Activated CD4-positive, alpha-beta T cell treated with anti-CD3 and anti-CD28 coated beads, Interleukin-2, amount 10 ng/mL, durations not matched to agents 24 days and 14 days (primary cell): ENCODE results near the gene NRG3. TPM values are rescaled to one million over a fixed set of nuclear protein-coding genes. Genes with fewer than 3 reads are reported as not detected.
"Not testable (repeated sequence)": the region's sequence is repeated elsewhere in the genome, so short reads cannot be mapped to it uniquely, and the experiment has no call there.

ENCODE experiments used
- DNase-seq: peaks from one replicate; pipeline ENCODE4 v3.0.0; 2022
- H3K27ac Mint-ChIP-seq: one replicate; pipeline ENCODE4 v1.8.0; 2022; ENCODE audit warnings: mild to moderate bottlenecking, mixed read lengths
- H3K27me3 Mint-ChIP-seq: one replicate; pipeline ENCODE4 v1.8.0; 2022; ENCODE audit warnings: mixed read lengths
- H3K36me3 Mint-ChIP-seq: one replicate; pipeline ENCODE4 v1.8.0; 2022; ENCODE audit warnings: low read depth, mild to moderate bottlenecking, mixed read lengths
- H3K4me1 Mint-ChIP-seq: one replicate; pipeline ENCODE4 v1.8.0; 2021; ENCODE audit warnings: mixed read lengths
- H3K4me3 Mint-ChIP-seq: one replicate; pipeline ENCODE4 v1.8.0; 2022; ENCODE audit warnings: mild to moderate bottlenecking, moderate library complexity, mixed read lengths
- H3K9me3 Mint-ChIP-seq: one replicate; pipeline ENCODE4 v1.8.0; 2021; ENCODE audit warnings: mixed read lengths
- intact Hi-C: fragments of 100-400 bp; cut with micrococcal nuclease; formaldehyde crosslinking; loops from one replicate; pipeline ENCODE4 v1.15.1; 2023
- total RNA-seq: library from RNA; stranded (reverse); gene quantifications from 2 replicates; pipeline ENCODE4 v1.2.3, GENCODE V29; 2022

Gene NRG3
- total RNA-seq, 1 donor from 2014 or later: not detected

- H3K9me3 Mint-ChIP-seq: peaks cover 4% of the 10 kb centered on the region
Observed at GRCh38 chr10:82934947-82935346, 1060.0 kb downstream of the NRG3 start.

GRCh38 chr10:82938331-82938730, 1063.3 kb downstream of the NRG3 start:
- no peak for DNase-seq
- no peaks in the 10 kb centered on the region for H3K27me3 Mint-ChIP-seq
- peaks cover 2% of the 10 kb centered on the region for H3K9me3 Mint-ChIP-seq
- H3K36me3 Mint-ChIP-seq: no peaks in the 10 kb centered on the region
- no peaks in the 10 kb centered on the region for H3K4me1 Mint-ChIP-seq
- intact Hi-C loops: no loop called here
- no peak overlapping the region for H3K4me3 Mint-ChIP-seq
- no peak overlapping the region for H3K27ac Mint-ChIP-seq

More at GRCh38 chr10:82934947-82935346, 1060.0 kb downstream of the NRG3 start:
- intact Hi-C loops: no loop called here
- H3K4me3 Mint-ChIP-seq: no peak overlapping the region
- H3K27me3 Mint-ChIP-seq: no peaks in the 10 kb centered on the region
- no peaks in the 10 kb centered on the region for H3K36me3 Mint-ChIP-seq
- no peaks in the 10 kb centered on the region for H3K4me1 Mint-ChIP-seq
- no peak overlapping the region for H3K27ac Mint-ChIP-seq
- DNase-seq: no peak

- H3K36me3 Mint-ChIP-seq: no peaks in the 10 kb centered on the region
- no peak overlapping the region for H3K27ac Mint-ChIP-seq
- no peak for DNase-seq
- intact Hi-C loops: no loop called here
- no peaks in the 10 kb centered on the region for H3K27me3 Mint-ChIP-seq
- no peak overlapping the region for H3K4me3 Mint-ChIP-seq
- no peaks in the 10 kb centered on the region for H3K9me3 Mint-ChIP-seq
- H3K4me1 Mint-ChIP-seq: no peaks in the 10 kb centered on the region
Observed at GRCh38 chr10:82942286-82943099, 1067.5 kb downstream of the NRG3 start.

GRCh38 chr10:82943142-82943541, 1068.1 kb downstream of the NRG3 start:
- Mint-ChIP-seq H3K9me3 (no peaks in the 10 kb centered on the region), H3K36me3 (no peaks in the 10 kb centered on the region), H3K27ac (no peak overlapping the region), H3K4me3 (no peak overlapping the region), H3K4me1 (no peaks in the 10 kb centered on the region), H3K27me3 (no peaks in the 10 kb centered on the region)
- intact Hi-C loops: no loop called here
- DNase-seq: no peak

- H3K27ac Mint-ChIP-seq: no peak overlapping the region
- no peak overlapping the region for H3K4me3 Mint-ChIP-seq
- H3K9me3 Mint-ChIP-seq: peaks cover 7% of the 10 kb centered on the region
- H3K36me3 Mint-ChIP-seq: no peaks in the 10 kb centered on the region
- no peaks in the 10 kb centered on the region for H3K4me1 Mint-ChIP-seq
- intact Hi-C loops: no loop called here
- no peaks in the 10 kb centered on the region for H3K27me3 Mint-ChIP-seq
- no peak for DNase-seq
Observed at GRCh38 chr10:82949816-82950575, 1075.0 kb downstream of the NRG3 start.

GRCh38 chr10:82953331-82953730, 1078.3 kb downstream of the NRG3 start:
- Mint-ChIP-seq H3K27me3 (no peaks in the 10 kb centered on the region), H3K4me3 (no peak overlapping the region), H3K36me3 (no peaks in the 10 kb centered on the region), H3K27ac (no peak overlapping the region), H3K4me1 (no peaks in the 10 kb centered on the region), H3K9me3 (peaks cover 7% of the 10 kb centered on the region)
- DNase-seq: no peak
- intact Hi-C loops: no loop called here

- Mint-ChIP-seq H3K36me3 (no peaks in the 10 kb centered on the region), H3K27me3 (no peaks in the 10 kb centered on the region), H3K4me3 (no peak overlapping the region), H3K9me3 (peaks cover 7% of the 10 kb centered on the region), H3K4me1 (no peaks in the 10 kb centered on the region), H3K27ac (no peak overlapping the region)
- DNase-seq: no peak
- intact Hi-C loops: no loop called here
Observed at GRCh38 chr10:82953909-82954308, 1078.9 kb downstream of the NRG3 start.

GRCh38 chr10:82960421-82961060, 1085.5 kb downstream of the NRG3 start:
- H3K27me3 Mint-ChIP-seq, H3K4me3 Mint-ChIP-seq, DNase-seq, H3K27ac Mint-ChIP-seq, H3K9me3 Mint-ChIP-seq, H3K4me1 Mint-ChIP-seq, H3K36me3 Mint-ChIP-seq, intact Hi-C loops: not testable (repeated sequence)

GRCh38 chr10:82961864-82962263, 1086.9 kb downstream of the NRG3 start:
- H3K9me3 Mint-ChIP-seq: no peaks in the 10 kb centered on the region
- H3K4me3 Mint-ChIP-seq: no peak overlapping the region
- intact Hi-C loops: no loop called here
- no peaks in the 10 kb centered on the region for H3K4me1 Mint-ChIP-seq
- no peaks in the 10 kb centered on the region for H3K27me3 Mint-ChIP-seq
- no peak for DNase-seq
- no peaks in the 10 kb centered on the region for H3K36me3 Mint-ChIP-seq
- no peak overlapping the region for H3K27ac Mint-ChIP-seq

GRCh38 chr10:82966130-82966529, 1091.1 kb downstream of the NRG3 start:
- no peaks in the 10 kb centered on the region for H3K9me3 Mint-ChIP-seq
- intact Hi-C loops: no loop called here
- H3K27me3 Mint-ChIP-seq: no peaks in the 10 kb centered on the region
- DNase-seq: no peak
- H3K27ac Mint-ChIP-seq: no peak overlapping the region
- no peaks in the 10 kb centered on the region for H3K4me1 Mint-ChIP-seq
- no peak overlapping the region for H3K4me3 Mint-ChIP-seq
- H3K36me3 Mint-ChIP-seq: no peaks in the 10 kb centered on the region

GRCh38 chr10:82968533-82968932, 1093.5 kb downstream of the NRG3 start:
- H3K36me3 Mint-ChIP-seq: no peaks in the 10 kb centered on the region
- H3K27me3 Mint-ChIP-seq: no peaks in the 10 kb centered on the region
- H3K27ac Mint-ChIP-seq: no peak overlapping the region
- no peak overlapping the region for H3K4me3 Mint-ChIP-seq
- intact Hi-C loops: no loop called here
- DNase-seq: no peak
- no peaks in the 10 kb centered on the region for H3K9me3 Mint-ChIP-seq
- H3K4me1 Mint-ChIP-seq: no peaks in the 10 kb centered on the region

- Mint-ChIP-seq H3K27me3 (no peaks in the 10 kb centered on the region), H3K27ac (no peak overlapping the region)
- intact Hi-C loops: no loop called here
Observed at GRCh38 chr10:82969405-82969804, 1094.4 kb downstream of the NRG3 start.

GRCh38 chr10:82980321-82980720, 1105.3 kb downstream of the NRG3 start:
- Mint-ChIP-seq H3K27me3 (no peaks in the 10 kb centered on the region), H3K36me3 (no peaks in the 10 kb centered on the region), H3K27ac (no peak overlapping the region), H3K4me3 (no peak overlapping the region), H3K4me1 (no peaks in the 10 kb centered on the region), H3K9me3 (no peaks in the 10 kb centered on the region)
- no peak for DNase-seq
- intact Hi-C loops: no loop called here

More at GRCh38 chr10:82969405-82969804, 1094.4 kb downstream of the NRG3 start:
- Mint-ChIP-seq H3K4me3 (no peak overlapping the region), H3K4me1 (no peaks in the 10 kb centered on the region), H3K9me3 (no peaks in the 10 kb centered on the region), H3K36me3 (no peaks in the 10 kb centered on the region)
- no peak for DNase-seq

GRCh38 chr10:82981137-82981723, 1106.2 kb downstream of the NRG3 start:
- Mint-ChIP-seq H3K27ac (no peak overlapping the region), H3K36me3 (no peaks in the 10 kb centered on the region), H3K4me3 (no peak overlapping the region), H3K9me3 (no peaks in the 10 kb centered on the region), H3K4me1 (no peaks in the 10 kb centered on the region), H3K27me3 (no peaks in the 10 kb centered on the region)
- no peak for DNase-seq
- intact Hi-C loops: no loop called here
